ENCODE data around the gene ELFN1. TPM values are rescaled to one million over a fixed set of nuclear protein-coding genes. Genes with fewer than 3 reads are reported as not detected.

The ELFN1 gene
- total RNA-seq = 0.23 and 0.30 TPM in 2 replicates

GRCh38 chr7:1669954-1670893 is at the start of gene ELFN1:
TSS of gene ELFN1 (plus strand) at chr7:1670277. CDS start at chr7:1744597, 74,320 bp downstream.

Other genes with a start within 250 kb of the ELFN1 start
- gene MICALL2, start 210.8 kb upstream of the ELFN1 start, total RNA-seq = 15.6 and 19.3 TPM in 2 replicates
- 48.2 and 53.1 TPM in 2 replicates for gene INTS1, start 165.9 kb upstream of the ELFN1 start, total RNA-seq
- 12.8 and 15.2 TPM in 2 replicates for gene MAFK, start 139.6 kb upstream of the ELFN1 start, total RNA-seq
- 0.34 and 0.39 TPM in 2 replicates for gene TMEM184A, start 114.1 kb upstream of the ELFN1 start, total RNA-seq
- 57.1 and 103 TPM in 2 replicates for gene PSMG3, start 100.2 kb upstream of the ELFN1 start, total RNA-seq